IPS-15b (cell line): ENCODE measurements around the gene ZNRF3.

Experiments
- H3K27me3 ChIP-seq: one replicate; pipeline ENCODE4 v1.6.1; 2013; ENCODE audit warnings: low read length; ENCODE audit not compliant: control insufficient read depth, insufficient read depth
- H3K36me3 ChIP-seq: one replicate; pipeline ENCODE4 v1.6.1; 2013; ENCODE audit warnings: low read length; ENCODE audit not compliant: control insufficient read depth, insufficient read depth
- H3K4me1 ChIP-seq: one replicate; pipeline ENCODE4 v1.6.1; 2013; ENCODE audit warnings: mild to moderate bottlenecking, low read length; ENCODE audit not compliant: control insufficient read depth, insufficient read depth
- H3K4me3 ChIP-seq: one replicate; pipeline ENCODE4 v1.5.1; 2013; ENCODE audit warnings: low read depth, low read length
- H3K9ac ChIP-seq: one replicate; pipeline ENCODE4 v1.6.1; 2013; ENCODE audit warnings: low read depth, mild to moderate bottlenecking, low read length
- H3K9me3 ChIP-seq: one replicate; pipeline ENCODE4 v1.6.1; 2013; ENCODE audit warnings: mild to moderate bottlenecking, low read length; ENCODE audit not compliant: control insufficient read depth, insufficient read depth

ZNRF3 gene

DNA sequence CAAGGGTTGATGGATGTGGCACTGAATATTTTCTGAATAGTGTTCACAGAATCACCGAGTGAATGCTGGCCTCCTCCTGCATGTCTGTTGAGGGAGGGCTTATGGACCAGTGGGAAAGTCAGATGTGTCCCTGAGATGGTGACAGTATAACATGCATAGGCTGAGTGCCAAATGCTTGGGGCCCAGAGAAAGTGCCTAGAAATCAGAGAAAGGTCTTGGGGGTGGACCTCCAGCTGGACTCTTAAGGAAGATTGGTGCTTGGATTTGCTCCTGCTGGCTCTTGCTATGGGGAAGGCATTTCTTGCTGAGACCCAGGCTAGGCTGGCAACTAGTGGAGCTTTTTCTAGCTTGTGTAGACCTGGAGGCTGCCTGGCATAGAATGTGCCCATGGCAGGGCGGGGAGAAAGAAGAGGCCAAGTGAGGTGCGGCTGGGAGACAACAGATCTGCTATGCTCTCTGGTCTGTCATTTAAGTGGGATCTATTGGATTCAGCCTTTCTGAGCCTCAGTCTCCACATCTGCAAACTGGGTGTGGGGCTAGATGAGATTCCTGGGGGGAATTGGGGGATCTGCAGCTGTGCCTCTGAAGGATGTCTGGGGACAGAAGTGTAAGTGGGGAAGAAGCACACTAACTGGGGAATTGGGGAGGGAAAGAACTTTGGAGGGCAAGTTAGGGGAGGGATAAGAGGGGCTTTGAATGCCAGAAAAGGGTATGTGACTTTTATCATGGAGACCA, 27.4 kb downstream of the ZNRF3 start:
- H3K4me3 ChIP-seq: no peak overlapping the region
- H3K27me3 ChIP-seq: no peaks in the 10 kb centered on the region
- H3K9ac ChIP-seq: no peak overlapping the region
- H3K9me3 ChIP-seq: no peaks in the 10 kb centered on the region
- peaks cover 3% of the 10 kb centered on the region for H3K4me1 ChIP-seq
- H3K36me3 ChIP-seq: no peaks in the 10 kb centered on the region

DNA sequence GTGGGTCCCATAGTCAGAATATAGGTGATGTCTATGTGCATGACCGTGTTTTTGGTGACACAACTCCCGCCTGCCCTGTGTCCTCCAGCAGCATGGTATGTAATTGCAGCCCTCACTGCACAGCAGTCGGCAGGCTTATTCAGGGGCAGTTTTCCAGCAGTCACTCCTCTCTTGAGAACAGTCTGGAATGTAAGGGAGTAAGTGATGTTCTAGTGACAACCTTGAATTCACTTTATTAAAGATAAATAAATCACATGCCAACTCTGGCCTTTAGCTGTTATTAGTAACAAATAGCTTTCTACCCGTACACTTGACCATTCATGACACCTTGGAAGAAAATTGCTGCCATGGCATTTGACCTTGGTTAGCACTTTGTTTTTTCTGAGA, 27.9 kb downstream of the ZNRF3 start:
- H3K4me1 ChIP-seq: peaks cover 3% of the 10 kb centered on the region
- no peaks in the 10 kb centered on the region for H3K27me3 ChIP-seq
- no peaks in the 10 kb centered on the region for H3K36me3 ChIP-seq
- no peak overlapping the region for H3K9ac ChIP-seq
- H3K9me3 ChIP-seq: no peaks in the 10 kb centered on the region
- no peak overlapping the region for H3K4me3 ChIP-seq

- Histone ChIP-seq H3K36me3 (no peaks in the 10 kb centered on the region), H3K9ac (no peak overlapping the region), H3K4me1 (peaks cover 5% of the 10 kb centered on the region), H3K4me3 (no peak overlapping the region), H3K9me3 (no peaks in the 10 kb centered on the region), H3K27me3 (no peaks in the 10 kb centered on the region)
Measured at GRCh38 chr22:28911777-28912669, 28.7 kb downstream of the ZNRF3 start.

DNA sequence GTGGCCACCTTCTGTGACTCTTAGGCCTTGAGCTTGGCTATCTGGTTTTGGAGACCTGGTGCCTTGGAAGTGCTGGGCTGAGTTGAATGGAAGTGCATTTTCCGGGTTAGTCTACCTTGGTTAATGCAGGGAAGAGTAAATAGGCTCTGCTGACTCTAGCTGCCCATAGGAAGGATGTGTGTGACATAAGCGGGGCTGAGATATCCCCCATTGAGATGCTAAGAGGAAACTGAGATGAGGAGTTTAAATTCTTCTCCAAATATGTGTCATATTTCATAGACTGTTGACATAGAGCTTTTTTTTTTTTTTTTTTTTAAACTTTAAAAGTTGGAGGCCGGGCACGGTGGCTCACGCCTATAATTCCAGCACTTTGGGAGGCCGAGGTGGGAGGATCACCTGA, 30.8 kb downstream of the ZNRF3 start:
- Histone ChIP-seq H3K9me3 (no peaks in the 10 kb centered on the region), H3K27me3 (no peaks in the 10 kb centered on the region), H3K36me3 (no peaks in the 10 kb centered on the region), H3K4me3 (no peak overlapping the region), H3K9ac (no peak overlapping the region), H3K4me1 (peaks cover 15% of the 10 kb centered on the region)

DNA sequence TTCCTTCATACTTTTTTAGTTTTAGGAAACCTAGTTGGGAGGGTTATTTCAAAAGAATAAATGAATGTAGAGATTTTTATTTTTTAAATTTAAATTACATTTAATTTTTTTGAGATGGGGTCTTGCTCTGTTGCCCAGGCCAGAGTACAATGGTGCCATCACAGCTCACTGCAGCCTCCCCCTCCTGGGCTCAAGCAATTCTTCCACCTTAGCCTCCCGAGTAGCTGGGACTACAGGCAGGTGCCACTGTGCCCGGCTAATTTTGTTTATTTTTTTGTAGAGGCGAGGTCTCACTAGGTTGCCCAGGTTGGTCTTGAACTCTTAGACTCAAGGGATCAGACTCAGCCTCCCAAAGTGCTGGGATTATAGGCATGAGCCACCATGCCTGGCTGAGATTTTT, 32.6 kb downstream of the ZNRF3 start:
- H3K36me3 ChIP-seq: no peaks in the 10 kb centered on the region
- no peak overlapping the region for H3K4me3 ChIP-seq
- H3K27me3 ChIP-seq: no peaks in the 10 kb centered on the region

DNA sequence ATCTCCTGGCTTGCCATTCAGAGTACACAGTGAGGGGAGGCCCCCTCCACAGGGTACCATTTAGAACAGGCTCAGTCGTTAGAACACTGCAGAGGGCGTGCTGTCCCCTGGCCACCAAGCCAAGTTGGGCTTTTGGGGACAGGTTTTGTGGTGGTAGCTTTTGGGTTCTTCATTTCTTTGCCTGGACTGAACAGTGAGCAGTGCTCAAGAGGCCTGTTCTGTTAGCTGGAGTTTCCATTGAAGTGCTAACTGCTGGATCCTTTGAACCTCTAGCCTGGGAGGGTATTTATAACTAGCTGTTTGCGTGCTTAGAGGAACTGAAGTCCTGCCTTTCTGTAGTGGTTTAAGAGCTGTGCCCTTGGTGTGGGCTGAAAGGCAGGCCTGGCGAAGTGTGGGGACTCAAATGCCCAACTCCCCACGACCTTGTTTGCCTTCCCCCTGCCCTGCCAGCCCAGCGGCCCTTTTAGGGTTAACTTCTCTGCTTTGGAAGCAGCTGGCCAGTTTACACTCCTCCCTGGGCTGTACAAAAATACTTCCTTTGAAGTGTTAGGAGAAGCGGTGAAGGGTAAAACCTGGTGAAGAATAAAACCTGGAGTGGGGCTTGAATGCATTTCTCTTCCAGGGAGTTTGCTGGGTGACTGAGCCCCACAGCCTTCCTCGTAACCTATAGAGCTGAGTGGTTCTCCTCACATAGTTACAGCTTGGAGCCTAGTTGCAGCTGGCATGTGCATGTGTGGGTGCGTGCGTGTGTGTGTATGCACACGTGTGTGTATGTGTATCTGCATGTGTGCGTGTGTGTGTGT, 34.6 kb downstream of the ZNRF3 start:
- no peak overlapping the region for H3K4me3 ChIP-seq
- H3K9ac ChIP-seq: no peak overlapping the region
- no peaks in the 10 kb centered on the region for H3K27me3 ChIP-seq
- no peaks in the 10 kb centered on the region for H3K9me3 ChIP-seq
- no peaks in the 10 kb centered on the region for H3K36me3 ChIP-seq
- peaks cover 19% of the 10 kb centered on the region for H3K4me1 ChIP-seq

More for the DNA sequence above, 32.6 kb downstream of the ZNRF3 start:
- no peak overlapping the region for H3K9ac ChIP-seq
- no peaks in the 10 kb centered on the region for H3K9me3 ChIP-seq
- H3K4me1 ChIP-seq: peaks cover 18% of the 10 kb centered on the region

DNA sequence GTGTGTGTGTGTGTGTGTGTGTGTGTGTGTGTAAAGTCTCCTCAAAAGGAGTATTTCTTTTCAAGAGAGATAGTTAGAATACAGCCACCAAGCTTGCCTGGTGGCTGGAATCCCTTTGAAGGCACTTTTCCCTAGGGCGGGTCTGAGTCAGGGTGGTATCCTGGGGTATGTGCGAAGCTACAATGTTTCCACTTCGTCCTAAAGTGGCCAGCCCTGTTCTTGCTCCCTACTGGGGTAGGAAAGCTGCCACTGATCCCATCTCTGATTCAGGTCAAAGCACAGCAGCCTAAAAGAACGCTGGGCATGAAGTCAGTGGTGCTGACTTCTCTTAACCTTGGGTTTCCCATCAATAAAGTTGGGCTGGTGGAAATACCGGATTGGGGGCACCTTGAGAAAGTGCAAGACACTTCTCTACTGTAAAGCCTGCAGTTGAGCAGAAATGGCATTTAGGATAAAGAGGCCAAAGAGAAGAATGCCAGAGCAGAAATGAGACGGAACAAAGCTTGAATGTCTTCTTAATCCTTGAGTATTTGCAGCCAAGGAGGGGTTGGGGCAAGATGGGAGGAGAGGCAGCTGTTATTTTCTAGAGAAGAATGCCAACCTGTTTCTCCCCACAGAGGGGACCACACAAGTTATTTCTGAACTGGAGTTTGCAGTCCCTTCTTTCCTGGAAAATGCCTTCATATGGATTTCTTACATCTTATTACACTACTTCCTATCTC, 35.3 kb downstream of the ZNRF3 start:
- Histone ChIP-seq H3K4me3 (no peak overlapping the region), H3K27me3 (no peaks in the 10 kb centered on the region), H3K4me1 (peaks cover 19% of the 10 kb centered on the region), H3K9me3 (no peaks in the 10 kb centered on the region), H3K9ac (no peak overlapping the region), H3K36me3 (no peaks in the 10 kb centered on the region)

GRCh38 chr22:28920757-28921584, 37.6 kb downstream of the ZNRF3 start:
- H3K36me3 ChIP-seq: no peaks in the 10 kb centered on the region

DNA sequence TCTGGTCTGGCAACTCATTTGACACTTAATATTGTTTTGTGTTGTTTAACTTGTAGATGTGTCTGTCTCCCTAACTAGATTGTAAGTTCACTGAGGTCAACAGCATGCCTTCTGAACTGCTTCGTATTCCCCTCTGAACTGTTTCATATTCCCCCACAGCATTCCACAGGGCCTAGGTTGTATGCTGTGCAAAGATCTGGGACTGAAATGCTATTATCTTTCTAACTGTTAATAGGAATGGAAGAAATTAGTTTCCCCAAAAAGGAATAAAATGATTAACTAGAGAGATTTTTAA, 38.2 kb downstream of the ZNRF3 start:
- H3K27me3 ChIP-seq: no peaks in the 10 kb centered on the region
- H3K4me3 ChIP-seq: no peak overlapping the region
- H3K4me1 ChIP-seq: peaks cover 22% of the 10 kb centered on the region
- H3K9ac ChIP-seq: no peak overlapping the region
- H3K9me3 ChIP-seq: no peaks in the 10 kb centered on the region
- no peaks in the 10 kb centered on the region for H3K36me3 ChIP-seq

More at GRCh38 chr22:28920757-28921584, 37.6 kb downstream of the ZNRF3 start:
- Histone ChIP-seq H3K27me3 (no peaks in the 10 kb centered on the region), H3K9me3 (no peaks in the 10 kb centered on the region), H3K9ac (no peak overlapping the region), H3K4me3 (no peak overlapping the region), H3K4me1 (peaks cover 22% of the 10 kb centered on the region)

GRCh38 chr22:28922540-28923244, 39.3 kb downstream of the ZNRF3 start:
- H3K4me3 ChIP-seq: no peak overlapping the region

More at GRCh38 chr22:28922540-28923244, 39.3 kb downstream of the ZNRF3 start:
- Histone ChIP-seq H3K9ac (no peak overlapping the region), H3K36me3 (no peaks in the 10 kb centered on the region), H3K27me3 (no peaks in the 10 kb centered on the region), H3K4me1 (peaks cover 14% of the 10 kb centered on the region), H3K9me3 (no peaks in the 10 kb centered on the region)
